Fibroblast of skin of right quadriceps (primary cell): Measurements from ENCODE around the gene PRR14.
"Not testable (repeated sequence)": the region's sequence is repeated elsewhere in the genome, so short reads cannot be mapped to it uniquely, and the experiment has no call there.

Experiments
- DNase-seq: peaks from one replicate; pipeline ENCODE4 v3.0.0-alpha.2; 2013

Gene PRR14

GRCh38 chr16:30696646-30697045 is 45.9 kb downstream of the PRR14 start:
- not testable (repeated sequence) for DNase-seq

- peak; percentile 11 for DNase-seq
Measured at GRCh38 chr16:30697264-30698138, 46.7 kb downstream of the PRR14 start.

DNA sequence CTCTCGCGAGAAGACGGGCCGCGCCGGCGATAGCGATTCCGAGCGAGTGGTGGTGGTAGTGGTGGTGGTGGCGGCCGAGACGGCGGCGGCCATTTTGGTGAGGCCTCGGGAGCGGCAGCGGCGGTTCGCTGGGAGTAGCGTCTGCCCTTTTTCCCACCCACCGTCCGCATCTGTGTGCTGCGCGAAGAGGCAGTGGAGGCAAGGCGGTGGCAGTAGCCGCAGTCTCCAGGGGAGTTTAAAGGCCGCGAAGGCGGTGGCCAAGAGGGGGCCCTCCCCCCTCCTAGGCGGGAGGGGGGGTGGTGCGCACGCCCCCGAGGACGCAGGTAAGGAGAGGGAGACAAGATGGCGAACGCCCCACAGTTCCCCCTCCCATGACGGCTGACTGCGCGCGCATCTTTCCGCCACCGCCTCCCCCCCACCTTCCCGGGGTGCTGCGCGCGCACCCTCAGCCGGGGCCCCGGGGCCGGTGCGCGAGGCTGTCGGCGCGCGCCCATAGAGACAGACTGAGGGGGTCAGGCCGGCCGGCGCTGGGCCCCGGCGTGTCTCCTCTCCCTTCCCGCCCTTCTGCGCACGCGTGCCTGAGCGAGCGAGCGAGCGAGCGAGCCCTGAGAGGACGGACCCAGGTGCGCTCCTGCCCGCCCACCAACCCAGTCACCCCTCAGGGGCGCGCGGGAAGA is 47.5 kb downstream of the PRR14 start:
- peak; percentile 97 for DNase-seq

DNA sequence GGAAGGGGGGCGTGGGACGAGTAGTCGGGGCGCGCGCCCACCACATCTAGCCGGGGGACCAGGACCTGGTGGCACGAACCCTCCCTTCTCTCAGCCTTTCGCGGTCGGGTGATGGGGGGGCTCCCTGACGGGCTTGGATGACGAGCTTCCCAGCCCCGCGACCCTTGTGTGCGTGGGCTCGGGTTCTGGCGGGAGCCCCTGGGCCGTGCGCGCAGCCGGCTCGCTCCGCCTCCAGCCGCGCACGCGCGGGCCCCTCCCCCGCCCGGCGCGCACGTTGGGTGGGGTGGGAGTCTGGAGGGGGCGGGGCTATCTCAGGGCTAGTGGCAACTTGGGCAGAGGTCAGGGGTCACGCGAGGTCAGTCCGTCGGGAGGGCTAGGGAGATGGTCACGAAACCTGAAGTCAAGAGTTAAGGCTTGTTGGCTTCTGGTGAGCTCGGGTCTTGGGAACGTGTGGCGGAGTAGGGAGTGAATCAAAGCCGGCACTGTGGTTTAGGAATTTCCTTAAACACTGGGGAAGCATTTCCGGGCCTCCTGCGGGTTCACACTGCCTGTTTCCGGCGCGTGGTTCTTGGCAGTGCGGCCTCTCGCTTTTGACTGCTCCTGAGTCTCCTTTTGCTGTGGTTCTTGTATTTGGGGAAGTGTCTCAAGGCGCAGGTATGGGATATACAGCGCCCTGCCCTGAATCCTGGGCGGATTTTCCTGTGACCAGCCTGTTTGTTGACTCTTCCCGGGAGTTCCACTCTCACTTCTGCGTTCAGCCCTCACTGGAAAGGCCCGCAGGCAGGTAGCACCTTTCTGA is 48.3 kb downstream of the PRR14 start, which contains the start of gene SRCAP:
Gene SRCAP, plus strand, starts transcription at position 356 of the 799 bp plus-strand sequence. CDS start 1,654 bp downstream, outside the sequence.
- DNase-seq = peak; percentile 74

- no peak for DNase-seq
Measured at GRCh38 chr16:30699615-30700099, 48.9 kb downstream of the PRR14 start.

DNA sequence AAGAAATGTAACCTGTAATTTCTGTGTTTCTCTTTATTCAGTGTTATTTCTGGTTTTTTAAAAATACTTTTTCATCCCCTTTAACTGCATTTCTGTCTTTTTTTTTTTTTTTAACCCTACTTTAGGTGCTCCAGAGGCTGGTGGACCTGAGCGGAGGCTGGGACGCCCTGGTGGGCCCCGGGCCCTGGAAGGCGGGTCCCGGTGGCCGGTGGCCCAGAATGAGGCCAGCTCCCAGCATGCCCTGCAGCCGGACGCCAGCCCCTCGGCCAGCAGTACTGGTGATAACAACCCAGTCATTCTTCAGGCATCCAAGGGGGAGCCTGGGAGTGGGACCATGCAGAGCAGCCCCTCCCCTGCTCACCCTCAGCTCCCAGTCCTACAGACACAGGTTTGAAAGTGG is 49.7 kb downstream of the PRR14 start:
- DNase-seq = no peak

DNA sequence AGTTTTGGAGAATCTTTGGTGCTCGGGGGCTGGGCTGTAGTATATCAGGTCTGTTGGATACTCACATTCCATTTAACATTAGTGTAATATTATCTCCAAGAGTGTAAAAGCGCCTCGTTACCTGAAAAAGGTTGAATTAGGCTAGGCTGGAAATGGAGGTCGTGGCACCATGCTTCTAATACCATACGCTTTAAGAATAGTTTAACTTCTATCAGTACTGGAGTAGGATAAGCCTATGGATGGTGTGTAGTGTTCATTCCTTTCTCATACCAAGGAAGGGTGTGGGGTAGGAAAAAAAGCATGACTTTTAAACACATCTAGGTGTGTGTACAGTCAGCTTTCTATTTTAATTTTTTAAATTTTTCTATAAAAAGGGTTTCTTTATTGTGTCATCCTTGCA is 50.2 kb downstream of the PRR14 start:
- no peak for DNase-seq

DNA sequence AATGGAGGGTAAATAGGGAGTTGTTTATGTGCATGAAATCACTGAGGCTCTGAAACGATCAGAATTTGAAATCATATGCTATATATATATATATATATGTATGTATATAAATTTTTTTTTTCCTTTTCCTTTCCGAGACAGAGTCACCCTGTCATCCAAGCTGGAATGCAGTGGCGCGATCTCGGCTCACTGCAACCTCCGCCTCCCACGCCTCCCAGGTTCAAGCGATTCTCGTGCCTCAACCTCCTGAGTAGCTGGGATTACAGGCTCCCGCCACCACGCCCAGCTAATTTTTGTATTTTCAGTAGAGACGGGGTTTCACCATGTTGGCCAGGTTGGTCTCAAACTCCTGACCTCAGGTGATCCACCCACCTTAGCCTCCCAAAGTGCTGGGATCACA is 52.3 kb downstream of the PRR14 start:
- DNase-seq = not testable (repeated sequence)

DNA sequence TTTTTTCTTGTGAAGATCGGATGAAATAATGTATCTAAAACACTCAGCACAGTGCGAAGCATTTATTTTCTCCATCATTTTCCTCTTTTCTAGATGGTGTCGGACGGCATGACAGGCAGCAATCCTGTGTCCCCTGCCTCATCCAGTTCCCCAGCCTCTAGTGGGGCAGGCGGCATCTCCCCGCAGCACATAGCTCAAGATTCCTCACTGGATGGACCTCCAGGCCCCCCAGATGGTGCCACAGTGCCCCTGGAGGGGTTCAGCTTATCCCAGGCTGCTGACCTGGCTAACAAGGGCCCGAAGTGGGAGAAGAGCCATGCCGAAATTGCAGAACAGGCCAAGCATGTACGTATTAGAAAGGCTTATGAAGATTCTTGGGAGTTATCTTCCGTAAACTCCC is 53.2 kb downstream of the PRR14 start:
- no peak for DNase-seq
